Activated T-cell treated with anti-CD3 and anti-CD28 coated beads, Interleukin-2, amount 50 U/mL, for 48 hours (primary cell): ENCODE measurements around the gene CHRM1.

Source experiments
- DNase-seq, 2 experiments: peaks; one replicate each; pipeline ENCODE4 v3.0.0-alpha.2; 2020

The CHRM1 gene

GRCh38 chr11:62902932-62903331, 18.2 kb downstream of the CHRM1 start:
- DNase-seq = no peak

- no peak for DNase-seq
Observed at GRCh38 chr11:62898027-62898426, 23.1 kb downstream of the CHRM1 start.

GRCh38 chr11:62897311-62897710, 23.9 kb downstream of the CHRM1 start:
- no peak for DNase-seq

- no peak for DNase-seq
Observed at GRCh38 chr11:62896049-62896448, 25.1 kb downstream of the CHRM1 start.

GRCh38 chr11:62895501-62895900, 25.7 kb downstream of the CHRM1 start:
- DNase-seq = no peak

- no peak for DNase-seq
Observed at GRCh38 chr11:62892077-62892922, 28.9 kb downstream of the CHRM1 start.

GRCh38 chr11:62889484-62890437, 31.4 kb downstream of the CHRM1 start:
- peak; percentile 51 to 52 for DNase-seq

GRCh38 chr11:62889126-62889483, 32.1 kb downstream of the CHRM1 start:
- DNase-seq = no peak

- no peak for DNase-seq
Observed at GRCh38 chr11:62888406-62888805, 32.8 kb downstream of the CHRM1 start.

- DNase-seq = no peak
Observed at GRCh38 chr11:62885137-62885750, 35.9 kb downstream of the CHRM1 start.

- no peak for DNase-seq
Observed at GRCh38 chr11:62883673-62884072, 37.5 kb downstream of the CHRM1 start.

GRCh38 chr11:62882788-62883501, 38.2 kb downstream of the CHRM1 start:
- no peak for DNase-seq

- no peak for DNase-seq
Observed at GRCh38 chr11:62882431-62882749, 38.8 kb downstream of the CHRM1 start.

GRCh38 chr11:62881579-62882430, 39.4 kb downstream of the CHRM1 start:
- DNase-seq = peak; percentile 96 to 97

GRCh38 chr11:62880803-62881578, 40.2 kb downstream of the CHRM1 start, which contains the start of gene SLC3A2:
TSS of gene SLC3A2 (plus strand) at chr11:62880896. CDS start at chr11:62881024, 128 bp downstream.
- DNase-seq = peak; percentile 90 to 92

- no peak for DNase-seq
Observed at GRCh38 chr11:62880231-62880802, 40.8 kb downstream of the CHRM1 start.

GRCh38 chr11:62879235-62879978, 41.8 kb downstream of the CHRM1 start:
- DNase-seq = no peak

GRCh38 chr11:62876712-62877111, 44.5 kb downstream of the CHRM1 start:
- DNase-seq = no peak

- DNase-seq = no peak
Observed at GRCh38 chr11:62875698-62876478, 45.3 kb downstream of the CHRM1 start.
